Ascending aorta (tissue), 2 donors: ENCODE data around the gene BRPF1. TPM values are rescaled to one million over a fixed set of nuclear protein-coding genes. Genes with fewer than 3 reads are reported as not detected.

Experiments
- DNase-seq, 2 donors: peaks; one replicate each; pipeline ENCODE4 v3.0.0-alpha.2; 2019; ENCODE audit warnings: low spot score in 2 of 2
- H3K27ac ChIP-seq, 2 donors: fragments of 200-600 bp; sonication (generic); one replicate each; pipeline ENCODE4 v1.5.1; 2016 to 2017; ENCODE audit warnings: mild to moderate bottlenecking in 1 of 2
- H3K27me3 ChIP-seq: fragments of 200-600 bp; sonication (generic); one replicate; pipeline ENCODE4 v1.5.1; 2017
- H3K36me3 ChIP-seq, 2 donors: fragments of 200-600 bp; sonication (generic); one replicate each; pipeline ENCODE4 v1.5.1; 2016
- H3K4me1 ChIP-seq, 2 donors: fragments of 200-600 bp; sonication (generic); one replicate each; pipeline ENCODE4 v1.5.1; 2016 to 2017; ENCODE audit warnings: mild to moderate bottlenecking in 1 of 2
- H3K4me3 ChIP-seq, 2 donors: fragments of 200-600 bp; sonication (generic); one replicate each; pipeline ENCODE4 v1.5.1; 2016 to 2017; ENCODE audit warnings: mild to moderate bottlenecking in 1 of 2
- H3K9me3 ChIP-seq, 2 donors: fragments of 200-600 bp; sonication (generic); one replicate each; pipeline ENCODE4 v1.5.1; 2016
- intact Hi-C: fragments of 100-400 bp; cut with DNase I; formaldehyde crosslinking; loops from one replicate; pipeline ENCODE4 v1.15.1; 2023
- total RNA-seq: library from RNA; depleted of rRNA; stranded (reverse); fragments of >200 nt; gene quantifications from one replicate; pipeline ENCODE4 v1.1.0, GENCODE V29; 2016
- TF ChIP-seq, protein P1 (sequence below), 3 experiments: fragments of 200-600 bp in 2 of 3; fragments of 450-650 bp in 1 of 3; sonication (generic) in 2 of 3; IDR thresholded peaks; one replicate each; pipeline ENCODE4 v1.5.1; 2016 to 2019; ENCODE audit warnings: antibody characterized with exemption in 3 of 3, mild to moderate bottlenecking in 1 of 3, moderate library complexity in 1 of 3

Gene BRPF1, protein sequence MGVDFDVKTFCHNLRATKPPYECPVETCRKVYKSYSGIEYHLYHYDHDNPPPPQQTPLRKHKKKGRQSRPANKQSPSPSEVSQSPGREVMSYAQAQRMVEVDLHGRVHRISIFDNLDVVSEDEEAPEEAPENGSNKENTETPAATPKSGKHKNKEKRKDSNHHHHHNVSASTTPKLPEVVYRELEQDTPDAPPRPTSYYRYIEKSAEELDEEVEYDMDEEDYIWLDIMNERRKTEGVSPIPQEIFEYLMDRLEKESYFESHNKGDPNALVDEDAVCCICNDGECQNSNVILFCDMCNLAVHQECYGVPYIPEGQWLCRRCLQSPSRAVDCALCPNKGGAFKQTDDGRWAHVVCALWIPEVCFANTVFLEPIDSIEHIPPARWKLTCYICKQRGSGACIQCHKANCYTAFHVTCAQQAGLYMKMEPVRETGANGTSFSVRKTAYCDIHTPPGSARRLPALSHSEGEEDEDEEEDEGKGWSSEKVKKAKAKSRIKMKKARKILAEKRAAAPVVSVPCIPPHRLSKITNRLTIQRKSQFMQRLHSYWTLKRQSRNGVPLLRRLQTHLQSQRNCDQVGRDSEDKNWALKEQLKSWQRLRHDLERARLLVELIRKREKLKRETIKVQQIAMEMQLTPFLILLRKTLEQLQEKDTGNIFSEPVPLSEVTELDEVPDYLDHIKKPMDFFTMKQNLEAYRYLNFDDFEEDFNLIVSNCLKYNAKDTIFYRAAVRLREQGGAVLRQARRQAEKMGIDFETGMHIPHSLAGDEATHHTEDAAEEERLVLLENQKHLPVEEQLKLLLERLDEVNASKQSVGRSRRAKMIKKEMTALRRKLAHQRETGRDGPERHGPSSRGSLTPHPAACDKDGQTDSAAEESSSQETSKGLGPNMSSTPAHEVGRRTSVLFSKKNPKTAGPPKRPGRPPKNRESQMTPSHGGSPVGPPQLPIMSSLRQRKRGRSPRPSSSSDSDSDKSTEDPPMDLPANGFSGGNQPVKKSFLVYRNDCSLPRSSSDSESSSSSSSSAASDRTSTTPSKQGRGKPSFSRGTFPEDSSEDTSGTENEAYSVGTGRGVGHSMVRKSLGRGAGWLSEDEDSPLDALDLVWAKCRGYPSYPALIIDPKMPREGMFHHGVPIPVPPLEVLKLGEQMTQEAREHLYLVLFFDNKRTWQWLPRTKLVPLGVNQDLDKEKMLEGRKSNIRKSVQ (N-terminal part only)
- 18.6 TPM for total RNA-seq

DNA sequence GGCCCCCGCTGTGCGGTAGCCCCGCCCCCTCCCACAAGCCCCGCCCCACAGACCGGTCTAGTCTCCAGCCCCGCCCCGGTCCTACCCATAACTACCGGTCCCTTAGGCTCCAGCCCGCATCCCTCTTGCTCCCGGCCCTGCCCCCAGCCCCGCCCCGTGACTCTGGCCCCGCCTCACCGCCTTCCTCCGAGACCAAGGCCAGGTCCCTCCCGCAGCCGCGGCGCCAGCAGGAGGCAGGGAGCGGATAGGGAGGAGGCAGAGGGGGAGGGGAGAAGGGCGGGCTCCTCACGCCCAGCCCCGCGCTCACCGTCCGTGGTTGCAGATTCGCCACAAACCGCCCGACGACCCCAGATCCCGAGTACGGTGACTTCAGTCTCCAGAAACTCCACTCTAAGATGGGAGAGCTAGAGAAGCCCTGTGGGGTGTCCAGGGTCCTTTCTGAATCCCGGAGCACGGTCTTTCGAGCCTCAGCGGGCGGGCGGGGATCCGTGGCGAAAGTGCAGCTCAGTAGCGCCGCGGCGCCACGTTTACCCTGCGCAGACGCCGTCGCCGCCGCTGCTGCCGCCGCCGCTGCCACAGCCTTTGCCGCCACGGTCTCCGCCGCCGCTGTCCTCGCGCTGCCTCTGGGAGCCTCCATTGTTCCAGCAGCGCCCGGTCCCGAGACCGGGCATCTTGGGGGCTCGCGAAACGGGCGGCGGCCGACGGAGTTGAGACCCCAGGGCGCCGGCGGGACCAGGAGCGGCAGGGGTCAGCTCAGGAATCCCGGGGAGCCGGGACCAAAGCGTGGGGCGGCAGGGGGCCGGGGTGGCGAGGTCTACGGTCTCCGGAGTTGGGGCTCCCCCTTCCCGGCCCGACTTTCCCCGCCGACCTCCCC is at the start of gene BRPF1:
Gene BRPF1, plus strand, starts transcription at position 530 of the 874 bp plus-strand sequence. CDS start 2,406 bp downstream, outside the sequence.
- TF ChIP-seq, protein P1, sequence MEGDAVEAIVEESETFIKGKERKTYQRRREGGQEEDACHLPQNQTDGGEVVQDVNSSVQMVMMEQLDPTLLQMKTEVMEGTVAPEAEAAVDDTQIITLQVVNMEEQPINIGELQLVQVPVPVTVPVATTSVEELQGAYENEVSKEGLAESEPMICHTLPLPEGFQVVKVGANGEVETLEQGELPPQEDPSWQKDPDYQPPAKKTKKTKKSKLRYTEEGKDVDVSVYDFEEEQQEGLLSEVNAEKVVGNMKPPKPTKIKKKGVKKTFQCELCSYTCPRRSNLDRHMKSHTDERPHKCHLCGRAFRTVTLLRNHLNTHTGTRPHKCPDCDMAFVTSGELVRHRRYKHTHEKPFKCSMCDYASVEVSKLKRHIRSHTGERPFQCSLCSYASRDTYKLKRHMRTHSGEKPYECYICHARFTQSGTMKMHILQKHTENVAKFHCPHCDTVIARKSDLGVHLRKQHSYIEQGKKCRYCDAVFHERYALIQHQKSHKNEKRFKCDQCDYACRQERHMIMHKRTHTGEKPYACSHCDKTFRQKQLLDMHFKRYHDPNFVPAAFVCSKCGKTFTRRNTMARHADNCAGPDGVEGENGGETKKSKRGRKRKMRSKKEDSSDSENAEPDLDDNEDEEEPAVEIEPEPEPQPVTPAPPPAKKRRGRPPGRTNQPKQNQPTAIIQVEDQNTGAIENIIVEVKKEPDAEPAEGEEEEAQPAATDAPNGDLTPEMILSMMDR (IDR thresholded peaks at IDR 0.05) = peak in 1 of 3 experiments; percentile 7

DNA sequence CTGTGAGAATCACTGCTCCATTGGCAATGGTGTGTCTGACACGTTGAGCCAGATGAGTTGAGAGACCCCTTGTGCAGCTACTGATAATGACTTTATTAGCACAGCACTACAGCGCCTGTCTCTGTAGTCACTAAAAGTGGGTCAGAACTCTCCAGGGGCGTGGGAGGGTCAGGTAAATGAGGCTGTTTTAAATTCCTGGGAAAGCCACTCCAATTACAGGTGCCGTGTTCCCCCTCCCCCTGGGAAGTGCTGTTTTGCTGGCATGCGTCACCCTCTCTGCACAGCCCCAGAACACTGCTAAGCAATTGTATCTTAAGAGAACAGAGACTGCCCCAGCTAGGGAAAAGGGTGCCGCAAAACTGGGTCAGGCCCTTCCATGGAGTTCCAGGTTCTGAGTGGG is 49.4 kb upstream of the BRPF1 start:
- no peak overlapping the region for H3K27ac ChIP-seq
- no peaks in the 10 kb centered on the region for H3K9me3 ChIP-seq
- TF ChIP-seq, protein P1 (IDR thresholded peaks at IDR 0.05) = no peak
- H3K4me1 ChIP-seq = no peaks in the 10 kb centered on the region
- no peak overlapping the region for H3K4me3 ChIP-seq
- H3K27me3 ChIP-seq = no peaks in the 10 kb centered on the region
- H3K36me3 ChIP-seq = peaks cover 96 to 100% of the 10 kb centered on the region in 2 donors
- no peak for DNase-seq
- intact Hi-C loops = no loop called here

More for the DNA sequence above, at the start of gene BRPF1:
- H3K4me1 ChIP-seq = peaks cover 15 to 24% of the 10 kb centered on the region in 2 donors
- peak; percentile 98 to 100 for DNase-seq
- H3K9me3 ChIP-seq = no peaks in the 10 kb centered on the region
- intact Hi-C loops = loop anchor here (1.0 to 10.0 kb wide), 13 partner anchors 15 to 443 kb away; partner anchors contain the start of genes CRELD1, IL17RC, JAGN1 and MTMR14
- peaks cover 17 to 22% of the 10 kb centered on the region in 2 donors for H3K36me3 ChIP-seq
- H3K27me3 ChIP-seq = no peaks in the 10 kb centered on the region
- peak within 1 kb of the TSS; percentile 98 for H3K27ac ChIP-seq
- peak within 1 kb of the TSS; percentile 99 to 100 for H3K4me3 ChIP-seq

DNA sequence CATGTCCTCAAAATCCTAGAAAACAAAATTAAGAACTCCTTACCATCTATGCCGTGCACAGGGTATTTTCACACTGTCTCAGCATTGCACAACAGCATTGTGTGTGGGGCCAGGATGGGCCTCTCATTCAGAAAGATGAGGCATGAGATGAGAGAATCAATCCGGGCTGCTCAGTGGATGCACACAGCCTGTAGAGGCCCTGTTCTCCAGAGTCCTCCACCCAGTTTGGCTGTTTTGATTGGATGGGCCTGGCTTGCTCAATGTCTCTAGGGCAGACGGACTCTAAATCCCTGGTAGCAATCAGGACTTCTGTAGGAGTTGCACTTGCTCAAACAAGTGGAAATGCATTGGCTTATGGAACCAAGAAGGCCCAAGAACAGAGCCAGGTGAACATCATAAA is 48.1 kb upstream of the BRPF1 start:
- Histone ChIP-seq H3K27ac (no peak overlapping the region), H3K9me3 (no peaks in the 10 kb centered on the region), H3K27me3 (no peaks in the 10 kb centered on the region), H3K4me1 (no peaks in the 10 kb centered on the region), H3K36me3 (peaks cover 96 to 100% of the 10 kb centered on the region in 2 donors), H3K4me3 (no peak overlapping the region)
- DNase-seq = no peak
- TF ChIP-seq, protein P1 (IDR thresholded peaks at IDR 0.05) = no peak
- intact Hi-C loops = no loop called here

DNA sequence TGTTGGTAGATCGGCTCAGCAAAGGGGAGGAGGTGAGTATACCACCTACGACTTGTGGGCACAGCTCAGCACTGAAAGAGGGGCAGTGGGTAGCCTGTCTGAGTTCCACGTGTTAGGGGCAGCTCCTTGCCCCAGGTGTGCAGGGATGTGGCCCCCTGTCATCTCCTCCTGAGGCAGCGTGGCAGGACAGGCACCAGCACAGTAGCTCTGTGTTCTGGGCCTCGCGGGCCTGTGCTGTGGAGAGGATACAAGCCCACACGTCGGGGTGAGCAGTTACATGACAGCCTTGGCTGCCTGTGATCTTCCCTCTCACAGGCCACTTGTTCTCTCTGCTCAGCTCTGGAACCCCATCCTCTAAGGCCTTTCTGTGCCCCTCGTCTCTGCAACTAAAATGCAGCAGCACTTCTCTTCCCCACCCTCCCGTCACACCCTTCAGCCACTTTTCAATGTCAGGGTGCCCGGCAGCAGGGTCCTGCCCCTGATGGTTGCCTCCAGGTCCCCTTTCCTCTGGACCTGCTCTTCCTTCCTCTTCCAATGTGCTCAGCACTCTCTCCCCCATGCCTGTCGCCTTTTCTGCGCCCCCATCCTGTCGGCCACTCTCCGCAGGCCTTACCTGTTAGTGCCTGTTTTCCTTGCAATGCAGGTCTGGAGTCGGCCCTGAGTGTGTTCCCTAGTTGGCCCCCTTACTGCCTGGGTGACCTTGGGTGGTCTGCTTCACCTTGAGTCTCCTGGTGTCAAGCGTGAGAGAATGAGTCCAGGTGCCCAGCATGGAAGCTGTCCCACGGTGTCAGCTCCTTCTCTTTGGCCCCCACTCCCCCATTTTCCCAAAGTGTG is 46.1 kb upstream of the BRPF1 start:
- Histone ChIP-seq H3K27ac (no peak overlapping the region), H3K9me3 (no peaks in the 10 kb centered on the region), H3K36me3 (peaks cover 96 to 100% of the 10 kb centered on the region in 2 donors), H3K4me1 (no peaks in the 10 kb centered on the region), H3K27me3 (no peaks in the 10 kb centered on the region), H3K4me3 (no peak overlapping the region)
- intact Hi-C loops = no loop called here
- no peak for DNase-seq
- TF ChIP-seq, protein P1 (IDR thresholded peaks at IDR 0.05) = no peak
